ENCODE data around the gene RBMX2.
"Not testable (repeated sequence)": the region's sequence is repeated elsewhere in the genome, so short reads cannot be mapped to it uniquely, and the experiment has no call there.

RBMX2 gene, protein sequence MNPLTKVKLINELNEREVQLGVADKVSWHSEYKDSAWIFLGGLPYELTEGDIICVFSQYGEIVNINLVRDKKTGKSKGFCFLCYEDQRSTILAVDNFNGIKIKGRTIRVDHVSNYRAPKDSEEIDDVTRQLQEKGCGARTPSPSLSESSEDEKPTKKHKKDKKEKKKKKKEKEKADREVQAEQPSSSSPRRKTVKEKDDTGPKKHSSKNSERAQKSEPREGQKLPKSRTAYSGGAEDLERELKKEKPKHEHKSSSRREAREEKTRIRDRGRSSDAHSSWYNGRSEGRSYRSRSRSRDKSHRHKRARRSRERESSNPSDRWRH

GRCh38 chrX:130401415-130402207, at the start of gene RBMX2:
Gene RBMX2, plus strand, starts transcription at chrX:130401987. Its CDS starts 46 bp downstream, at chrX:130402033.
- peak; percentile 15 for DNase-seq (ENCODE audit: low read depth)

- DNase-seq (ENCODE audit: low read depth): not testable (repeated sequence)
Observed at GRCh38 chrX:130352050-130352449, 49.7 kb upstream of the RBMX2 start.

DNA sequence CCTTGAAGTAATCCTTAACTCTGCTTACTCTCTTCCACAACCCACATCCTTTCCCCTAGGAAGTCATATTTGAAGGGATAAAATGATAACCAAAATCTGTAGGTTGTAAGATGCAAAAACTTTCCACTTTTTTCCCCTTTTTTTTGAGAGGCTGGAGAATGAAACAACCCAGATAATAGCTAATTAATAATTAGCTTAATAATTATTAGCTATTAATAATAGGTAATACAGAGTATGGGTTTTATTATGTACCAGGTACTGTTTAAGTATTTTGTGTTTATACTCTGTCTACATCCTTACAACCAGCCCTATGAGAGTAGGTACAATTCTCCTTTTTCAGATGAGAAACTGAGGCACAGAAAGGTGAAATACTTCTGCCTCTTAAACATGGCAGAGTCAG, 25.7 kb upstream of the RBMX2 start:
- DNase-seq (ENCODE audit: low read depth): no peak

DNA sequence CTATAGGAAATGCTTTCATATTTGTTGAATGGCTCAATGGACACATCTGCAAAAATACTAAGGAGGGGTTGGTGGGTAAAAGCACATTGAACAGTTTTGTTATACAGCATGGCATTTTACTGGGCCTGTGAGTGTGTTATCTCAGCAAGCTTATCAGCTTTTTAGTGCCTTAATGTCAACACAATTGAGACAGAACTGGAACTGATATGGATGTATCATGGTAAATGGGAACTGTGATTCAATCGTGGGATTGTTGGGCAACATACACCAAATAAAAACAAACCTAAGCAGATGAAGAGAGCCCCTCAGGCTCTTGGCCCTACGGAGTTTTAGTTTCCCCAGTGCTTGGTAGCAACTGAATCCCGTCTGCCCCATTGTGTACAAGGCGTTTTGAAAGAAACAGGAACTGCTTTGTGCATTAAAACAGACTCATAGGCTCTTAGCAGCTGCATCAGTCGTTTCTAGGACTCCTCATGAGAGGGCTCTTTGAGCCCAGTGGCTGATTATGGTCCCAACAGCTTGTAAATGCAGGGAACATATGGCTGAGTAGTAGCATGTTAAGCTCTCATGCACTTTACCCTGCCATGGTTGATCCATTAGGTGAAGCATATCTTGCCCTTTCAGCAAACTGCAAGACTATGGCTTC, 23.6 kb upstream of the RBMX2 start:
- no peak for DNase-seq (ENCODE audit: low read depth)

DNA sequence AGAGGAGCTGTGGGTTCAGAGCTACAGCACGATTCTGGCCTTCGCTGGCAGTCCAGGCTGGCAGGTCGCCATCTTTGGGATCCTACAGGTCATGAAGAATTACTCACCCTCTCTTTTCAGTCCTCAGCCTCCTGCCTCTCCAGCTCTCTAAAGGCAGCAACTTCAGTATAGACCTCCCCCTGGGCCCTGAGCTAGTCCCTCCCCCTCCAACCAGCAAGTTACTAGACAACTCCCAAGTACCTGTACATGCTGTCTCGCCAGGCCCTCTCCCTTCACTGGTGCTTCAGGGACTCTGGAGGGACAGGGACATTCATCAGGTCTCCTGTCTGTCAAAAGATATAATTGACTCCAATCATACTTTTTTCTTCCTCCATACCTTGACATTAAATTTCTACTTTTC, 16.3 kb upstream of the RBMX2 start, which contains the start of gene GPR119:
Gene GPR119, minus strand, starts transcription at position 155 of the 400 bp plus-strand sequence. CDS start 227 bp downstream, outside the sequence.
- no peak for DNase-seq (ENCODE audit: low read depth)

DNA sequence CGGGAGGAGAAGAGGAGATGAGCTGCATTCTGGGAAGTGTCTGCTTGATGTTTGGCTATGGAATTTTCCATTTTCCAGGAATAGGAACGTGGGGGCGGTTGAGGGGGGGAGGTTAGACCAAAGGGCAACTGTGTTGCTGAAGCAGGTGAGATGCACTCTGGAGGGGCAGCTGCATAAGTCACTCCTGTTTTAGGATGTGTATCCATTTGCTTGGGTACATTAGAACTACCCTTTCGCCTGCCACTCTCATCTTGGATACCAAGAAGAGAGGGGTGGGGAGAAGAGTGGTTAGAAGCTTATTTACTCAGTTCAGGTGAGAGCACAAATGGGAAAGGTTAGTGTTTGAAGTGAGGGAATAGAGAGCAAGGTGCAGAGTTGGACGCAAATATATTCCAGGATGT, 15.4 kb upstream of the RBMX2 start:
- DNase-seq (ENCODE audit: low read depth): no peak

DNA sequence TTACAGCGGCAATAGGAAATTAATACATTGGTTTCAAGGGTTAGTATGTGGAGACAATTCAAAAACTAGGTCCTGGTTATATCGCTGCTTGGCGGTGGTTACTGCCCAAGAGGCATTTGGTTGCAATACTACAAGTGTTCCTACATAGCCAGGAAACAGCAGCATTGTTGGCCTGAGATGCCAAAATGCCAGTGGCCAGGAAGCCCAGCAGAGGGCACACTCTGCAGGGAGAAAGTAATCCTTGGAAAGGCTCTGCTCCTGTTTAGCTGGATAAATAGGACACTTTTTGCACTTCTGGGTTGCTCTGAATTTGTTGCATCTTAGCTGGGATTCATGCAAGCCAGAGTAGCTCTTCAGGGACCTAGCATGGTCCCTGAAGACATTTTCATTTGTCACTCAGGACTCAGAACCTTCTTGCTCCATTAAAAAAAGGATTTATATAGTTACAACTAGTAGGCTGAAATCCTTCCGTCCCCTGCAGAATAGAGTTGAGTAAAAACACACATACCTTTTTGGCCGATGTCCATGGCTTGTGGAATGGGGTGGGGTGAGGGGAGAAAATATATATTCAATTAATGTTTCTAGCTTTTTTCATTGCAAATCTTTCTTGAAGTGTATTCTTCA, 8.2 kb upstream of the RBMX2 start:
- DNase-seq (ENCODE audit: low read depth): no peak

GRCh38 chrX:130395341-130395740, 6.4 kb upstream of the RBMX2 start:
- DNase-seq (ENCODE audit: low read depth): no peak

DNA sequence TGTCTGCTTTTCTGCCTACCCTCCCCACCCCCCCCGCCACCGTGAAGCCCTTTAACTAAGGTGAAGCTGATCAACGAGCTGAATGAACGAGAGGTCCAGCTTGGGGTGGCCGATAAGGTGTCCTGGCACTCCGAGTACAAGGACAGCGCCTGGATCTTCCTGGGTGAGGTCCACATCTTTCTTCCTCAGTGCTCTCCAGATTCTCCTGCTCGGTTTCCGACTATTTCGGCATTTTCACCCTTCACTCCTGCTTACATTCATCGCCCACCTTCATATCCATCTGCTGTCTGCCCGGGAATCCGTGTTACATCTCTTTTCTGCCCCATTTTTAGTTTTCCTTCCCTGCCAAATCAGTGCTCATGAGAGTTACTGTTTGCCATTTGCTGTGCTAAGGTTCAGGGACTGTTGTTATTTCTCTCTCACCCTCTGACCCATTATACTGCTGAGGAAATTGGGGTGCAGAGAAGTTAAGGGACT, 459 bp downstream of the RBMX2 start:
- no peak for DNase-seq (ENCODE audit: low read depth)

GRCh38 chrX:130413415-130413814, 11.6 kb downstream of the RBMX2 start:
- DNase-seq (ENCODE audit: low read depth): no peak

GRCh38 chrX:130414800-130415199, 13.0 kb downstream of the RBMX2 start:
- no peak for DNase-seq (ENCODE audit: low read depth)

- DNase-seq (ENCODE audit: low read depth): no peak
Observed at GRCh38 chrX:130415201-130415600, 13.4 kb downstream of the RBMX2 start.

DNA sequence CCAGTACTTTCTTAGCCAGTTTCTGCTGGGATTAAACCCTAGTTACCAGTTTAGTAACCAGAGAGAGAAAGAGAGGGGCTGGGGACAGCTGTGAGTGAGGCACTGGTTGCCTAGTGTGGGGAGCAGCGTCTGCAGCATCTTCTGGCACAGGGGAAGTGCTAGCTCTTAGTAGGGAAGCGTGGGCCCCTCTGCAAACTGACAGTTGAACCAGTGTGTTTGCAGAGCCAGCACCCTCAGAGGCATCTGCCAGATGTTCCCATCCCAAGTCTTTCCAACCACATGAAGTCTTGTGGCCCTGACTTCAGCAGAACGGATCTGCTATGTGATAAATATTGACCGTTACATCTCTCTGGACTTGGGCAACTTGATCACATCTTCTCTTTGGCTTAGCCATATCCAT, 15.0 kb downstream of the RBMX2 start:
- no peak for DNase-seq (ENCODE audit: low read depth)

DNA sequence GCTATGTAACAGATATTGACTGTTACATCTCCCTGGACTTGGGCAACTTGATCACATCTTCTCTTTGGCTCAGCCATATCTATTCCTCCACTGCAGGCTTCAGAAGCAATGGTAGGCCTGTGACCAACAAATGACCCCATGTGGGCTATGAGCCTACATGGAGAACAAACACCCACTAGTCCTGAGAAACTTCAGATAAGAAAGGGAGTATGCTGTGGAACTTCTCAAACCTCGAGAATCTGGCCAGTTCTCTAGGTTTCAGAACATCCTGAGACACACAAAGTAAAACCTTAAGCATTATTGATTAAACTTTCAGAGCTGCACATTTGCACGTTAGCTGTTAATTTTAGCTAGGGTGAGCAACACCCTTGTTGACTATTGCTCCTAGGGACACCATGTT, 16.3 kb downstream of the RBMX2 start:
- DNase-seq (ENCODE audit: low read depth): no peak

DNA sequence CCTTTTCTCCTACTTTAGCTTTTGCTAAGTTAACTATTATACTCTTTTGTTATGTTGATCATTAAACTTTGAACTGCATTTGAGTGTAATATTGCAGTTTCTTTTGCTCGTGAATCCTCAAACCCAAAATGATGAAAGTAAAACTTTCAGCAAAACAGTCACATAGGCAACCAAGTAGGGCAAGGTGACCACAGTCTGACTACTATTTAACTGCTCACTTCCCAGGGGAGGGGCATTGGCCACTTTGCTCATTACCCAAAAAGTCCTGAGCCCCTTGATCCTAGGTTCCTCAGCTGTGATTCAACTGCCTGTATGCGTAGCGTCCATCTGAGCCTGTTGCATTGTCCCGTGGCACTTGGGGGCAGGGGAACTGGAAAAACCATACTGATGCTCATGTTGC, 17.0 kb downstream of the RBMX2 start:
- no peak for DNase-seq (ENCODE audit: low read depth)

DNA sequence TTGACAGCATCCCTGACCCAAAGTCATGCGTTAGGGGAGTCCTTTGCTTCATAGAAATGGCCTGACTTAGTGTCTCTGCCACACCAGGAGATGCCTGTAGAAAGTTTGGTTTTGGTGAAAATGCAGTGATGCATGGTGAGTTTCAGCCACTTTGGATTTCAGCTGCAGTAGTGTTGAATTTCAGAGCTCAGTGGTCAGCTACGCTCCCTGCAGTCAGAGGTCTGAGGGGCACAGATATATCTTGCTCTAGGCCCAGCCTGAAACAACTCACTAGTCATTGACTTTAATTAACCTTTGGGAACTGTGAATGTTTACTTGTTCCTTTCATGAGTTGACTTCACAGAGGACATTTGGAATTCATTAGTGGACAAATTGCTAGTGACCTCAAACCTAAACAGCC, 17.5 kb downstream of the RBMX2 start:
- no peak for DNase-seq (ENCODE audit: low read depth)

DNA sequence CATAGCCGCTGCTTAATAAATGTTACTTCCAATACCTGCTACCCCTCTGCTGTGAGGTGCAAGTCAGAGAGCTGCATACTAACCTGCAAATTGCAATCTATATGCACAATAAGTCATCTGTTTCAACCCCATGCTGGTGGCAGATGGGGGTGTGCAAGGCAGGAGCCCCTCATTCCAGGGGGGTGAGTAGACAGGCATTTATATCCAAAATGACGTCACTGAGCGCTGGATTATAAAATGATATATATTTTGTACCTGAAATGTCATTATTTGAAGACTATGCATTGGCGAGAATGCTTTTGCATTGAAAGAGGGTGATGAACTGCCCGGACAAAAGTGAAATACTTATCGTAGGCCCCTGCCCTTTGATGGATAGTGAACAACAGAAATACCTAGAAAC, 24.7 kb downstream of the RBMX2 start:
- no peak for DNase-seq (ENCODE audit: low read depth)

DNA sequence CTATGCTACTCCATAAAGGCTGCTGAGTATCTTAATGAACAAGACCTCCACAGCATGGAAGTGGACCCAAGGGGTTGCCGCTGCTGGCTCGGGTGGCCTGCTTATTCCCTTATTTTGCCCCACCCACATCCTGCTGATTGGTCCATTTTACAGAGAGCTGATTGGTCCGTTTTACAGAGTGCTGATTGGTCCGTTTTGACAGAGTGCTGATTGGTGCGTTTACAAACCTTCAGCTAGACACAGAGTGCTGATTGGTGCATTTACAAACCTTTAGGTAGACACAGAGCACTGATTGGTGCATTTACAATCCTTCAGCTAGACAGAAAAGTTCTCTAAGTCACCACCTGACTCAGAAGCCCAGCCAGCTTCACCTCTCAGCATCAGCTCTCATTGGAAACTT, 27.4 kb downstream of the RBMX2 start:
- DNase-seq (ENCODE audit: low read depth): not testable (repeated sequence)

DNA sequence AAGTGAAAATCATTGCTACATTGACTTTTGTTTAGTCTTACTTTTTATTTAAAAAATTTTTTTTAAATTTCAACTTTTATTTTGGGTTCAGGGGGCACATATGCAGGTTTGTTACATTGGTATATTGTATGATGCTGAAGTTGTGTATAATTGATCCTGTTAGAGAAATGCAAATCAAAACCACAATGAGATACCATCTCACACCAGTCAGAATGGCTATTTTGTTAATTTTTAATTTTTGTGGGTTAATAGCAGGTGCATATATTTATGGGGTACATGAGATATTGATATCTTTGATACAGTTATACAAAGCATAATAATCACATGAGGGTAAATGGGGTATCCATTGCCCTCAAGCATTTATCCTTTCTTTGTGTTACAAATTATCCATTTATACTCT, 34.1 kb downstream of the RBMX2 start:
- DNase-seq (ENCODE audit: low read depth): no peak

DNA sequence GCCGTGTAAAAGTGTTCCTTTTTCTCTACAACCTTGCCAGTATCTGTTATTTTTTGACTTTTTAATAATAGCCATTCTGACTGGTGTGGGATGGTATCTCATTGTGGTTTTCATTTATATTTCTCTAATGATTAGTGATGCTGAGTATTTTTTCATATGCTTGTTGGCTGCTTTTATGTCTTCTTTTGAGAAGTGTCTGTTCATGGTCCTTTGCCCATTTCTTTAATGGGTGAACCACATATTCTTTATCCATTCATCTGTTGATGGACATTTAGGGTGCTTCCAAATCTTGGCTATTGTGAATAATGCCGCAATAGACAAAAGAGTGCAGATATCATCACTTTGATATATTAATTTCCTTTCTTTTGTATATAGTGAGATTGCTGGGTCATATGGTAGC, 36.2 kb downstream of the RBMX2 start:
- not testable (repeated sequence) for DNase-seq (ENCODE audit: low read depth)

GRCh38 chrX:130443875-130444274, 42.1 kb downstream of the RBMX2 start:
- DNase-seq (ENCODE audit: low read depth): no peak

- no peak for DNase-seq (ENCODE audit: low read depth)
Observed at GRCh38 chrX:130444641-130445336, 43.0 kb downstream of the RBMX2 start.

Measured in HS-5 (cell line).